SK-N-SH treated with all-trans-retinoic acid at 6 μM for 48 hours (cell line): ENCODE data around the gene DLL4.

Experiments used
- ATAC-seq: fragments of 200-7000 bp; cut with Tn5 transposase; 3 replicates; pipeline ENCODE4 v1.9.1; 2020; ENCODE audit warnings: mild to moderate bottlenecking, moderate library complexity
- ARNTL ChIP-seq: fragments of 450-650 bp; formaldehyde crosslinking; IDR thresholded peaks from 2 replicates; pipeline ENCODE4 v1.5.0; 2020; ENCODE audit warnings: low read depth, mild to moderate bottlenecking, moderate library complexity, borderline replicate concordance
- BACH2 ChIP-seq: fragments of 250-450 bp; sonication (Bioruptor Pico); IDR thresholded peaks from 2 replicates; pipeline ENCODE4 v1.9.0; 2021; ENCODE audit warnings: mild to moderate bottlenecking, borderline replicate concordance
- CREB5 ChIP-seq: fragments of 250-450 bp; sonication (Bioruptor Pico); IDR thresholded peaks from 2 replicates; pipeline ENCODE4 v1.5.1; 2020; ENCODE audit warnings: low read depth, mild to moderate bottlenecking, moderate library complexity
- ESRRG ChIP-seq: fragments of 250-450 bp; sonication (Bioruptor Pico); IDR thresholded peaks from 2 replicates; pipeline ENCODE4 v1.6.1; 2021; ENCODE audit warnings: mild to moderate bottlenecking
- ISL1 ChIP-seq: fragments of 250-450 bp; sonication (Bioruptor Pico); IDR thresholded peaks from 2 replicates; pipeline ENCODE4 v2.1.2; 2022; ENCODE audit warnings: mild to moderate bottlenecking, moderate library complexity
- PATZ1 ChIP-seq: fragments of 250-450 bp; sonication (Bioruptor Pico); IDR thresholded peaks from 2 replicates; pipeline ENCODE4 v1.8.0; 2020; ENCODE audit warnings: mild to moderate bottlenecking, moderate library complexity, borderline replicate concordance
- POU6F1 ChIP-seq: fragments of 250-450 bp; sonication (Bioruptor Pico); IDR thresholded peaks from 2 replicates; pipeline ENCODE4 v1.8.0; 2021; ENCODE audit warnings: low read depth, mild to moderate bottlenecking, moderate library complexity, borderline replicate concordance
- PPARA ChIP-seq: fragments of 250-450 bp; sonication (Bioruptor Pico); IDR thresholded peaks from 2 replicates; pipeline ENCODE4 v1.5.0; 2020; ENCODE audit warnings: mild to moderate bottlenecking, borderline replicate concordance
- RARB ChIP-seq: fragments of 250-450 bp; sonication (Bioruptor Pico); IDR thresholded peaks from 2 replicates; pipeline ENCODE4 v1.8.0; 2021; ENCODE audit warnings: mild to moderate bottlenecking, moderate library complexity
- SNAI2 ChIP-seq: fragments of 250-450 bp; sonication (Bioruptor Pico); IDR thresholded peaks from 2 replicates; pipeline ENCODE4 v1.5.0; 2020; ENCODE audit warnings: mild to moderate bottlenecking, moderate library complexity
- TCF4 ChIP-seq: fragments of 250-450 bp; sonication (Bioruptor Pico); IDR thresholded peaks from 2 replicates; pipeline ENCODE4 v1.8.0; 2021; ENCODE audit warnings: mild to moderate bottlenecking, moderate library complexity, borderline replicate concordance
- ZC3H10 ChIP-seq: fragments of 250-450 bp; sonication (Bioruptor Pico); IDR thresholded peaks from 2 replicates; pipeline ENCODE4 v1.5.1; 2021; ENCODE audit warnings: mild to moderate bottlenecking, moderate library complexity
- ZFP3 ChIP-seq: fragments of 250-450 bp; sonication (Bioruptor Pico); IDR thresholded peaks from 2 replicates; pipeline ENCODE4 v1.5.0; 2020; ENCODE audit warnings: mild to moderate bottlenecking, moderate library complexity
- ZNF565 ChIP-seq: fragments of 450-650 bp; formaldehyde crosslinking; conservative IDR thresholded peaks from 2 replicates; pipeline ENCODE4 v1.5.0; 2020; ENCODE audit warnings: low read depth, mild to moderate bottlenecking, moderate library complexity

DLL4 gene

GRCh38 chr15:40988156-40988555 lies 59.0 kb downstream of the DLL4 start:
- no peak for ATAC-seq
- TF ChIP-seq ISL1 (CRISPR knock-in tag) (no peak), PATZ1 (CRISPR knock-in tag) (no peak), PPARA (CRISPR knock-in tag) (no peak), BACH2 (no peak), ZFP3 (no peak), ZC3H10 (CRISPR knock-in tag) (no peak), RARB (CRISPR knock-in tag) (no peak), CREB5 (CRISPR knock-in tag) (no peak), ARNTL (CRISPR knock-in tag) (no peak), TCF4 (no peak), ESRRG (CRISPR knock-in tag) (no peak), ZNF565 (CRISPR knock-in tag) (no peak), SNAI2 (no peak), POU6F1 (CRISPR knock-in tag) (no peak)
